ENCODE measurements around the gene TRABD.
A peak's percentile ranks its signal among the peaks of the same experiment; 100 is the strongest.
"Not testable (repeated sequence)": the region's sequence is repeated elsewhere in the genome, so short reads cannot be mapped to it uniquely, and the experiment has no call there.

Gene TRABD, protein sequence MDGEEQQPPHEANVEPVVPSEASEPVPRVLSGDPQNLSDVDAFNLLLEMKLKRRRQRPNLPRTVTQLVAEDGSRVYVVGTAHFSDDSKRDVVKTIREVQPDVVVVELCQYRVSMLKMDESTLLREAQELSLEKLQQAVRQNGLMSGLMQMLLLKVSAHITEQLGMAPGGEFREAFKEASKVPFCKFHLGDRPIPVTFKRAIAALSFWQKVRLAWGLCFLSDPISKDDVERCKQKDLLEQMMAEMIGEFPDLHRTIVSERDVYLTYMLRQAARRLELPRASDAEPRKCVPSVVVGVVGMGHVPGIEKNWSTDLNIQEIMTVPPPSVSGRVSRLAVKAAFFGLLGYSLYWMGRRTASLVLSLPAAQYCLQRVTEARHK

GRCh38 chr22:50185375-50186087 lies at the start of gene TRABD:
Gene TRABD, plus strand, starts transcription at chr22:50185913. Its CDS starts 7,148 bp downstream, at chr22:50193061.
- DNase-seq (ENCODE audit: low read depth): peak; percentile 87

GRCh38 chr22:50136581-50137015 lies 49.1 kb upstream of the TRABD start:
- no peak for DNase-seq (ENCODE audit: low read depth)

GRCh38 chr22:50137277-50137676 lies 48.4 kb upstream of the TRABD start:
- DNase-seq (ENCODE audit: low read depth): not testable (repeated sequence)

DNA sequence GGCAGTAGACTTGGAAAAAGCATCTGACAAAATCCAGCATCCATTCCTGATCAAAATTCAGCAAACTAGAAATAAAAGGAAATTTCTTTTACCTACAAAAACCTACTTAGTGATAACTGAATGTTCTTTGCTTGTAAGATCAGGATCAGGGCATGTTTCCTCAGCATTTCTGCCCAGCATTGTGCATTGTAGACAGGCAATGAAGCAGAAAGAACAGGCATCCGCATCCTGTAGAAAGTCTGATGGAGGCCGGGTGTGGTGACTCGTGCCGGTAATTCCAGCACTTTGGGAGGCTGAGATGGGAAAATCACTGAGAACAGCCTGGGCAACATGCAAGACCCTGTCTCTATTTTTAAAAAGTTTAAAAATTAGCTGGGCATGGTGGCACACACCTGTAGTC lies 47.7 kb upstream of the TRABD start:
- no peak for DNase-seq (ENCODE audit: low read depth)

DNA sequence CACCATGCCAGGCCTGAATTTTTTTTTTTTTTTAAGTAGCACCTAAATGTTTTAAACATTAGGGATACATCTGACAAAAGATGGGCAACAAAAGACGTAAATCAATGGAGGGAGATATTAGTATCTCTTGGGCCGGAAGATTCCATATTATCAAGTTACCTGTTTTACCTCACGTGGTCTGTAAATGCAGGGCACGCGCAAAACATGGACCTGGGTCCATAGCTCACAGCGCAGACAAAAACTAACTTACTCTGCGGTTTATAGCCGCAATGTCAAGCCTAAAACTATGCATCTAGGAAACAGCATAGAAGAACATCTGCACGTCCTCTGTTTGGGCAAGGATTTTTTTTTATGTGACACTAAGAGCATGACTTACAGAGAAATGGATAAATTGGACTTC lies 46.7 kb upstream of the TRABD start:
- no peak for DNase-seq (ENCODE audit: low read depth)

GRCh38 chr22:50139843-50140415 lies 45.8 kb upstream of the TRABD start:
- no peak for DNase-seq (ENCODE audit: low read depth)

- no peak for DNase-seq (ENCODE audit: low read depth)
Measured at GRCh38 chr22:50140615-50141014, 45.1 kb upstream of the TRABD start.

GRCh38 chr22:50141462-50141861 lies 44.3 kb upstream of the TRABD start:
- DNase-seq (ENCODE audit: low read depth): no peak

GRCh38 chr22:50141891-50142363 lies 43.8 kb upstream of the TRABD start:
- DNase-seq (ENCODE audit: low read depth): no peak

DNA sequence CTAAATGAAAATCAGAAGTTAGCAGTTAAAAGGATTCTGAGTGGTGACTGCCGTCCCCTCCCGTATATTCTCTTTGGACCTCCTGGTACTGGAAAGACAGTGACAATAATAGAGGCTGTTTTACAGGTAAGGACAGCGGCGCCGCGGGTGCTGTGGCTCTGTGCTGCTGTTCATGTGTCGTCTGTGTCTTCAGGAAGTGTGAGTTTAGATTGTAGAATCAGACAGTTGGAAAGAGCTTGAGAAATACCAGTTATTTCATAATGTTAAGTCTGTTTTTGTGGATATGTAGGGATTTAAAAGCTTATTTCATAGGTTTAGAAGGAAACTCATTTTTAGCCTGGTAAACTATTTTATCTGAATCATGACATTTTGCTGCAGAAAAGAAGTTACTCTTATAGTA lies 42.6 kb upstream of the TRABD start:
- no peak for DNase-seq (ENCODE audit: low read depth)

GRCh38 chr22:50144005-50144614 lies 41.6 kb upstream of the TRABD start:
- no peak for DNase-seq (ENCODE audit: low read depth)

DNA sequence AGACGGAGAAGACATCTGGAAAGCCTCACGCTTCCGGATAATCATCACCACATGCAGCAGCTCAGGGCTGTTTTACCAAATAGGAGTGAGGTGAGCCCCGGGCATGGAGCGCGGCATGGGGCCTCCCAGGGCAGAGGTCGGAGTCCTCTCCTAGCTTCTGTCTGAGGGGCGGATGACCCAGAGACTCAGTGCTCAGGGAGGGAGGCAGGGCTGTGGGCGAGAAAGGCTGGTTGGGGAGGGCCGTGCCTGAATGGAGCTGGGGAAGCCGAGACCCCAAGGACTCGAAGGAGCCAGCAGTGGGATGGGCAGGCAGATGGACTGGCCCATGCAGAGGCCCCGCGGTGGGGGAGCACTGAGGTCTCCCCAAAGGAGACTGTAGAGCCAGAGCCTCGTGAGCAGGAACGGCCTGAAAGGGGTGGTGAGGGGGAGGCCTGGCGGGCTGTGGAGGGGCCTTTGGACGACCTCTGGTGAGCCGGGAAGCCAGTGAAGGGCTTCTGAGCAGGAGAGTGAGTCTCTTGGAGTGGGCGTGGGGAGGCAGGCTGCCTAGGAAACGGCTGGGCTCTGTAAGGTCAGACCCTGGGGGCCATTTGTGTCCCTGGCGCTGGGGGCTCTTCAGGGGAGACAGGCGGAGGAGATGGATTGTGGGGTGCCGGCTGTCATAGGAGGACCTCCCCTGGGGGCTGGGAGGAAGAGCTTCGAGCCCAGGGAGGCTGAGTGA lies 39.8 kb upstream of the TRABD start:
- DNase-seq (ENCODE audit: low read depth): no peak

- DNase-seq (ENCODE audit: low read depth): peak; percentile 68
Measured at GRCh38 chr22:50146439-50147238, 39.1 kb upstream of the TRABD start.

DNA sequence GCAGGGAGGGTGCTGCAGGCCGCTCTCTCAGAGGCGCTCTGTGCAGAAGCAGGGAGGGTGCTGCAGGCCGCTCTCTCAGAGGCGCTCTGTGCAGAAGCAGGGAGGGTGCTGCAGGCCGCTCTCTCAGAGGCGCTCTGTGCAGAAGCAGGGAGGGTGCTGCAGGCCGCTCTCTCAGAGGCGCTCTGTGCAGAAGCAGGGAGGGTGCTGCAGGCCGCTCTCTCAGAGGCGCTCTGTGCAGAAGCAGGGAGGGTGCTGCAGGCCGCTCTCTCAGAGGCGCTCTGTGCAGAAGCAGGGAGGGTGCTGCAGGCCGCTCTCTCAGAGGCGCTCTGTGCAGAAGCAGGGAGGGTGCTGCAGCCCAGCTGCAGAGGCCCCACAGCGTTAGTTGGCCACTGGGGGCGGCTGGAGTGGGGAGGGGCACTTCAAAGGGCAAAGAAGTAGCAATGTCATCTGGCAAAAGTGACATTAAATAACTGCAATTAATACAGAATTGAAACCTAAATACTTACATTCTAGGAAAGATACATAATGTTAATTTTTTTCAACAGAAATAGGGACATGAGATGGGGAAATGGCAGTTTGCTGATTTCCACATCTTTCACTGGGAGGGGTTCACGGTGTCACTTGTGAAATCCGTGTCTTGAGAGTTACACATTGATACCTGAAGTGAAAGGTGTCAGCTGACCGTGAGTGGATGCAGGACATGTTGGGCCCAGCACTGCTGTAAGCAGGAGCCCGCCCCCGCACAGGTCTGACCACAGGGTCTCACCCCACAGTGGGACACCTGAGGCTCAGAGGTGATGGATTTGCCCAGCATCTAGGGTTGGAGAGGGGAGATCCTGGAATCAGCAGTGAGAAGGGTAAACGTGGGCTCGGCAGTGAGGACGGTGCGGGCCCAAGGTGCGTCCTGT lies 38.2 kb upstream of the TRABD start:
- DNase-seq (ENCODE audit: low read depth): not testable (repeated sequence)

GRCh38 chr22:50148166-50148500 lies 37.6 kb upstream of the TRABD start:
- DNase-seq (ENCODE audit: low read depth): no peak

DNA sequence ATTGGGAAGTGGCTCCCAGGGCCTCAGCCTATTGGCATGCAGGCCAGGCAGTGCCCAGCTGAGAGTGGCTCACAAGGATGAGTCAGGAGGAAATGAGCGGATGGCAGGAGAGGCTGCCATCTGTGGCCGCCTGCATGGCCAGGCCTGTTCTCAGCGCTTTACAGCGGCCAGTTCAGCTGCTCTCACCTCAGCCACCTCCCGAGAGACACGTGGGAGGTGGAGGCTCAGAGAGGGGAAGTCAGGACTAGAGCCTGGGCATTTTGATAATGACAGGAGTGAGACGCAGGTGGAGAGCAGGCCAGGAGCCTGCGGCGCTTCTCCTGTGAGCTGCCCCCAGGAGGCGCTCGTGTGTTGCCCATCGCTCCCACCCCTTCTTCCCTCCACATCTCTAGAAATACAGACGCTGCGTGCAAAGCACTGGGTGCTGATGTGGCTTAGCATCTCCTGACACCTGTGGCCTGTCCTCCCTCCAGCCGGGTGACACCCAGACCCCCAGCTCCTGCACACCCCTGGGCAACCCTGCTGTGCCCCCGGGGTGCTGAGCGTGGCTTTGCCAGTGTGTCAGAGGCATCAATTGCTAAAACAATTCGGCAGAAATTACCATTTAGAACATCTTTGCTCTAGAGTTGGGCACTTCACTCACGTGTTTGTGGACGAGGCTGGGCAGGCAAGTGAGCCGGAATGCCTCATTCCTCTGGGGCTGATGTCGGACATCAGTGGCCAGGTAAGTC lies 36.6 kb upstream of the TRABD start:
- DNase-seq (ENCODE audit: low read depth): no peak

DNA sequence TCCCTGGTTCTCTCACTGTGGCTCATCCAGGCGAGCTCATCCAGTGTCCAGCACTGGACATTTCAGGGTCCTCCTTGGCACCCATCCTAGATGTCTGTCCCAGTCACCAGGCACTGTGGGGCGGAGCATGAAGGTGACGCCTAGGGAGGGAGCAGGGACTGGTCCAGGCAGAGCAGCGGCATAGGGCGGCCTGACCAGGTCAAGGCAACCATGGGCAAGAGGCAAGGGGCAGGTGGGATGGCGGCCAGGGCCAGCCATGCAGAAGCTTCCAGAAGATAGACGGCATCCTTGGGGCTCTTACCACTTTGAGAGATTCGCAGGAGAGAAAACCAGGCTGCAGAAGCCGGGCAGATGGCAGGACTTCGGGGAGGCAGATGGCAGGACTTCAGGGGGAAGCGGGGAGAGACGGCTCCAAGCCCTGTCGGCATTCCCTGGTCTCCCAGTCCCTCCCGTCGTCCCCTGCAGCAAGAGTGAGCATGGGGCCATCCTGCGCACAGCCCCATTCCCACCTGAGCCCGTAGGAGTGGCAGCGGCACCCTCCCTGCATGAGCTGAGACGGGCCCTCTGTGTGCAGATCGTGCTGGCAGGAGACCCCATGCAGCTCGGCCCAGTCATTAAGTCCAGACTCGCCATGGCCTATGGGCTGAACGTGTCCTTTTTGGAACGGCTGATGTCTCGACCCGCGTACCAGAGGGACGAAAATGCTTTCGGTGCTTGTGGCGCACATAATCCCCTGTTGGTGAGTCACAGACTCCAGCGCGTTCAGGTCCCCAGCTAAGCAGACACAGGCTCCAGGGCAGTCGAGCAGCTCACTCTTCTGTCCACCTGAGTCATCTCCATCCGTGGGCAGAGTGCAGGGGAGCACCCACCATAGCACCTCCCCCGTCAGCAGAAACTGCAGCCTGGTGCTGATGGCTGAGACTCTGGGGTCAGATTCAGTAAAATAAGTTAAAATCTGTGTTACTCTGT lies 35.3 kb upstream of the TRABD start:
- DNase-seq (ENCODE audit: low read depth): no peak
